Measurements from ENCODE around the gene CSPG5.

Gene CSPG5

GRCh38 chr3:47583320-47584075 lies 4.8 kb upstream of the CSPG5 start:
- DNase-seq, result no peak

GRCh38 chr3:47581835-47582234 lies 3.2 kb upstream of the CSPG5 start:
- no peak for DNase-seq

GRCh38 chr3:47581422-47581821 lies 2.8 kb upstream of the CSPG5 start:
- no peak for DNase-seq

- no peak for DNase-seq
These were observed 1.8 kb upstream of the CSPG5 start for GRCh38 chr3:47580481-47580880.

GRCh38 chr3:47579875-47580274 lies 1.2 kb upstream of the CSPG5 start:
- DNase-seq, result no peak

- DNase-seq, result peak in 1 of 2 donors; percentile 19
These were observed 489 bp downstream of the CSPG5 start for GRCh38 chr3:47578119-47578632.

- DNase-seq, result no peak
These were observed 1.0 kb downstream of the CSPG5 start for GRCh38 chr3:47577583-47578118.

GRCh38 chr3:47573190-47574172 lies 5.2 kb downstream of the CSPG5 start:
- DNase-seq, result no peak

- DNase-seq, result no peak
These were observed 7.1 kb downstream of the CSPG5 start for GRCh38 chr3:47571391-47572175.

GRCh38 chr3:47568901-47569300 lies 9.8 kb downstream of the CSPG5 start:
- no peak for DNase-seq

GRCh38 chr3:47567149-47567548 lies 11.5 kb downstream of the CSPG5 start:
- no peak for DNase-seq

- no peak for DNase-seq
These were observed 12.0 kb downstream of the CSPG5 start for GRCh38 chr3:47566667-47567066.

- DNase-seq, result no peak
These were observed 12.7 kb downstream of the CSPG5 start for GRCh38 chr3:47565734-47566550.

GRCh38 chr3:47556351-47556750 lies 22.3 kb downstream of the CSPG5 start:
- DNase-seq, result no peak

GRCh38 chr3:47554335-47554734 lies 24.3 kb downstream of the CSPG5 start:
- DNase-seq, result no peak

GRCh38 chr3:47553407-47553806 lies 25.3 kb downstream of the CSPG5 start:
- DNase-seq, result no peak

- DNase-seq, result no peak
These were observed 36.0 kb downstream of the CSPG5 start for GRCh38 chr3:47542471-47543173.

GRCh38 chr3:47541583-47542108 lies 37.0 kb downstream of the CSPG5 start:
- no peak for DNase-seq

- DNase-seq, result no peak
These were observed 38.4 kb downstream of the CSPG5 start for GRCh38 chr3:47540281-47540680.

GRCh38 chr3:47536967-47537366 lies 41.7 kb downstream of the CSPG5 start:
- DNase-seq, result no peak
